HG02938 (cell line): ENCODE data around the gene TXNL4A.
"Not testable (repeated sequence)": the region's sequence is repeated elsewhere in the genome, so short reads cannot be mapped to it uniquely, and the experiment has no call there.

Source experiments
- ATAC-seq: cut with Tn5 transposase; IDR thresholded peaks from one replicate; pipeline ENCODE4 v1.9.1; 2021; ENCODE audit warnings: mild to moderate bottlenecking, moderate library complexity; ENCODE audit not compliant: unreplicated experiment

Gene TXNL4A

GRCh38 chr18:79964330-79965118, 23.8 kb downstream of the TXNL4A start, which contains the start of gene HSBP1L1:
TSS of gene HSBP1L1 (plus strand) at chr18:79964643. CDS start at chr18:79964736, 93 bp downstream.
- ATAC-seq = peak; percentile 43

DNA sequence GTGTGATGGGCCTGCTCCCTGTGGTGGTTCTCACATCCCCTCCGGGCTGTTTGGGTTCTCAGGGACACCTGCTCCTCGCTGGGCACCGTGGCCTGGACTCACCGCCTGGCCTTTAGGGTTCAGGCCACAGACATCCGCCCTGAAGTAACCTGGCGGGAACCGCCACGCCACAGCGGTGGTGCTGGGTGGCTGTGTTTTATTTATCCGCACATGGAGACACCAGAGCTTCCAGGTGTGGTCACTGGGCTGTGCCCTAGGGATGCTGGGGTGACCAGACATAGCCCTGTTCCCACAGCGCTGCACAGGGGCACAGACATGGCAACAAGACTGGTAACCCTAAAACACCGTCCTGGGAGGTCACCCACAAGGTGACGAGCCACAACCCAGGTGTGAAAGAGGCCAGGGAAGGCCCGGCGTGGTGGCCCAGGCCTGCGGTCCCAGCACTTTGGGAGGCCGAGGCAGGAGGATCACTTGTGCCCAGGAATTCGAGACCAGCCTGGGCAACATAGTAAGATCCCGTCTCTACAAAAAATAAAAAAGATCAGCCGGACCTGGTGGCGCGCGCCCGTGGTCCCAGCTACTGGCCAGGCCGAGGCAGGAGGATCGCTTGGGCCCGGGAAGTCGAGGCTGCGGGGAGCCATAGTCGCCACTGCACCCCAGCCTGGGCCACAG, 24.6 kb downstream of the TXNL4A start:
- no peak for ATAC-seq

DNA sequence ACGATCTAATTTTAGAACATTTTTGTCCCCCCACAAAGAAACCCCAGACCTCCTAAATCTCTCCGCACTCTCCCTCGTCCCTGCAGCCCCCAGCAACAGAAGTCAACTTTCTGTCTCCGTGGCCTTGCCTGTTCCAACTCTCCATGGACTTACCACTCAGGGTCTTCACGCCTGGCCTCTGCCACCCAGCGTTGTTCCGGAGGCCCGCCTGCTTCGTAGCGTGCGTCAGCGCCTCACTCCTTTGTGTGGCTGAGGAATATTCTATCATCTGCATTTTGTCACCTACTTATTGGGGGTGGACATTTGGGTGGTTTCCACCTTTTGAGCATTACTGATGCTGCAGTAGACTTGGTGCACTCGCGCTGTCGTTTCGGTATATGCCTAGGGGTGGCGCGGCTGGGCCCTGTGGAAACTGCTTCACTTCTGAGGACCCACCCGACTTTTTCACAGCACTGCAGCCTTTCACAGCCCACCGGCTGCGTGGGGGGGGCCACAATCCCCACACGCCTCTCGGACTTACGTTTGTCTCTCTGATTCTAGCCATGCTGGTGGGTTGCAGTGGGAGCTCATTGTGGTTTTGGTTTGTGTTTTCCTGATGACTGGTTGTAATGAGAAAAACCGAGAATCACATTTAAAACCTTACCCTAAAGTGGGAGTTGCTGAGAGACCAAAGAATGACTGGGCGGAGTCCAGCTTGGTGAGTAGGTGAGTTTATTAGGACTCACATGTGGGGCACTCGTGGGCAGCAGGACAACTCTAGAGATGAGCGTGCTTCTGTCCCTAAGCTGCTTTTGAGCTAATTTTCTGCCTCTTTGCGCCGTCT, 25.3 kb downstream of the TXNL4A start:
- peak; percentile 70 for ATAC-seq

DNA sequence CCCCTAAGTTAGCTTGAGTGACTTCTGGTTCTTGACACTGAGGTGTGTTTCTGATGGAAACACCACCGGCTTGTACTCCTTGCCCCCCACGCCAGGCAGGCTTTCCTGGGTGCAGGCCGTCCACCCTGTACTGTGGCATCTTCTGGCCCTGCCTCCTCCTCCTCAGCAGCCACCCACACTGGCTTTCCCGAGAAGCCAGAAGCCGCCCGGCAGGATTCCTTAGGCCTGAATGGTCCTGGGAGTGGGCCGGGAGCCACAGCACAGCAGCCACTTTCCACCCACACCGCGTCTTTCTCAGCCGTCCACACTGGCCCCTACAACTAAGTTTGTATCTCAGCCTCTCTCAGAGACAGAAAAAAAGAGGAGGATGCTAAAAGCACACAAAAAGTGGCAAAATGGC, 26.1 kb downstream of the TXNL4A start:
- no peak for ATAC-seq

DNA sequence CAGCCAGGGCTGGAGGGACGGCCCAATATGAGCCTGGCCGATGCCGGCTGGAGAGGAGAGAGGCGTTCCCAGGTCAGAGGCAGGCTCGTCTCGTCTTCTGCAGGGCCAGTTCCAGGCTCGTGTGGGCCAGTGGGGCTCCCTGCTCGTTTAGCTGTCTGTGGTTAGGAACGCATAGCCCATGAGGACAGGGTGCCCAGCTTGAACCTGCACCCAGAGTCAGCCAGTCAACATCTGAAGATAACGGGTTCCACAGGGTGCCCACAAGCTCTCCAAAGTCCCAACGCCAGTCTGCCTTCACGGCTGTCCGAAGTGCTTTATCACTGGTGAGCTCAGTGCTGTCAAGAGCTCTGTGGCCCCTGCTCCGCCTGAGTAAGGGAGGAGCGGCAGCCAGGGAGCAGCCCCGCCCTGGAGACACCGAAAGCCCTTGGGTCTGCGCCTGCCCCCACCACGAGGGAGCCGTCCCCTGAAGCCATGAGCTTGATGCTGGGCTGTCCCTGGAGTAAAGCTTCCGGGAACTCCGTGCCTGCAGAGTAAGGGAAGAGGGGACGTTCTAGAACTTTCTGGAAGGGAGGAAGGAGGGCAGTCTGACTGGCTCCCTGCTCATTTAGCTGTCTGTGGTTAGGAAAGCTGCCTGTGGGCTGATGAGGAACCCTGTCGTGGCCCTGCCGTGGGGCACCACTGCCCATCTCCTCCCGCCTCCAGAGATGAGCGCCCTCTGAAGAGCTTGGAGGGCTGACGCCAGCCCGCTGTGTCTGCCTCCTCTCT, 26.7 kb downstream of the TXNL4A start:
- no peak for ATAC-seq

DNA sequence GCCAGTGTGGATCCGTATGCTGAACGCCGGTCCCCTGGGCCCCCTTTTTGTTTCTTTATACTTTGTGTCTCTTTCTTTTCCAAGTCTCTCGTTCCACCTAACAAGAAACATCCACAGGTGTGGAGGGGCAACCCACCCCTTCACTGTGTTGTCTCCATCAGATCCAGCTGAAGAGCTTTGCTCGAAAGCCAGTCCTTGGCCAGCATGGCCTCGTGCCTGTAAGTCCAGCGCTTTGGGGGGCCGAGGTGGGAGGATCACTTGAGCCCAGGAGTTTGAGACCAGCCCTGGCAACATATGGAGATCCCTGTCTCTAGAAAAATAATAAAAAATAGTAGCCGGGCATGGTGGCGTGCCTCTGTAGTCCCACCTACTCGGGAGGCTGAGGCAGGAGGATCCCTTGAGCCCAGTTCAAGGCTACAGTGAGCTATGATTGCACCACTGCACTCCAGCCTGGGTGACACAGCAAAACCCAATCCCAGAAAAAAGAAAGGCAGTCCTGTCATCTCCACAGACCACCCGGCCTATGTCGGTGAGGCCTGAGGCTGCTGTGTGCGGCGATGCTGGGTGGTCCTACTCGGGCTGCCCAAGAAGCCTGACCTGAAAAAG, 27.3 kb downstream of the TXNL4A start:
- ATAC-seq = no peak

- not testable (repeated sequence) for ATAC-seq
Observed at GRCh38 chr18:79960161-79960801, 28.1 kb downstream of the TXNL4A start.

DNA sequence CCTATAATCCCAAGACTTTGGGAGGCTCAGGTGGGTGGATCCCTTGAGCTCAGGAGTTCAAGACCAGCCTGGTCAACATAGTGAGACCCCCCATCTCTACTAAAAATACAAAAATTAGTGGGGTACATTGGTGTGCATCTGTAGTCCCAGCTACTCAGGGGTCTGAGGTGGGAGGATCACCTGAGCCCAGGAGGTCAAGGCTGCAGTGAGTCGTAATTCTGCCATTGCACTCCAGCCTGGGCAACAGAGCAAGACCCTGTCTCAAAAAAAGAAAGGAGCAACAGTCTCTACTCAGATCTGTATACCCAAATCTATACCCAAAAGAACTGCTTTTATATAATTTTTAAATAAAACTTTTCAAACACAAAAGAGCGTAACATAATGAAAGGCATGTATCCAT, 29.4 kb downstream of the TXNL4A start:
- ATAC-seq = no peak

DNA sequence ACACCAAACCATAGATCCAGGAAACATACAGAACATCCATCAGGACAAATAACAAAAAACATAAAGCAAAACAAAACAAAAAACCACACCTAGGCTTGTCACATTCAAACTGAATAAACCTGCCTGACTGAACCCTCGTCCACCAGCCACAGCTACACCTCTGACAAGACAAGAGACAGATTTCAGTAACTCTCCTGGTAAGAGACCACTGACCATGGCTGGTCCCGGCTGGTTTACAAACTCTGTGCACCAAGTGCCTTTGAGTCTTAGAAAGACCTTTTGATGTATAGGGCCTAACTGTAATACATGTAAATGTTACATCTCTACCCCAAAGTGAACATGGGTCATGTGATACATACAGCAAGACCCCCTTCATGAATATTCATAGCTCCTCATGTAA, 32.1 kb downstream of the TXNL4A start:
- ATAC-seq = no peak

- no peak for ATAC-seq
Observed at GRCh38 chr18:79955302-79956075, 32.9 kb downstream of the TXNL4A start.

GRCh38 chr18:79954791-79955190, 33.6 kb downstream of the TXNL4A start:
- ATAC-seq = no peak

DNA sequence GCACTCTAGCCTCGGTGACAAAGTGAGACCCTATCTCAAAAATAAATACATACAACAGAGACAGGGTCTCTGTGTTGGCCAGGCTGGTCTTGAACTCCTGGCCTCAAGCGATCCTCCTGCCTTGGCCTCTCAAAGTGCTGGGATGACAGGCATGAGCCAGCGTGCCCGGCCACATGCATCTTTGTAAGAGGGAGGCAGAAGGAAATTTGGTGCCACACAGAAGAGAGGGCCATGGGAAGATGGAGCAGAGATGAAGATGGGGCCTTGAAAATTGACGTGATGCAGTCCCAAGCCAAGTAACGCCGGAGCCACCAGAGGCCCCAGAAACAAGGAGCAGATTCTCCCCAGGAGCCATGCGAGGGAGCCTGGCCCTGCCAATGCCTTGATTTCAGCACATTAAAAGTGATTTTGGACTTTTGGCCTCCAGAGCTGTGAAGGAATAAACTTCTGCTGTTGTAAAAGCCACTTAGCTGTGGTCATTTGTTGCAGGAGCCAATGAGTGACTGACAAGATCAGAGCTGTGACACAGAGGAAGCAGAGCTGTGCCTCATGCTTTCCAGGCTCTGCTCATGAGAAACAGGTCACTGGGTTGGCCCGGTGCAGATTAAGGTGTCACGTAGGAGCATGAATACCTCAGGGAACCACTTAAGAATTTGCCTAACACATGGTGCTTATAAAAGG, 34.3 kb downstream of the TXNL4A start:
- no peak for ATAC-seq

- no peak for ATAC-seq
Observed at GRCh38 chr18:79952996-79953559, 35.3 kb downstream of the TXNL4A start.

DNA sequence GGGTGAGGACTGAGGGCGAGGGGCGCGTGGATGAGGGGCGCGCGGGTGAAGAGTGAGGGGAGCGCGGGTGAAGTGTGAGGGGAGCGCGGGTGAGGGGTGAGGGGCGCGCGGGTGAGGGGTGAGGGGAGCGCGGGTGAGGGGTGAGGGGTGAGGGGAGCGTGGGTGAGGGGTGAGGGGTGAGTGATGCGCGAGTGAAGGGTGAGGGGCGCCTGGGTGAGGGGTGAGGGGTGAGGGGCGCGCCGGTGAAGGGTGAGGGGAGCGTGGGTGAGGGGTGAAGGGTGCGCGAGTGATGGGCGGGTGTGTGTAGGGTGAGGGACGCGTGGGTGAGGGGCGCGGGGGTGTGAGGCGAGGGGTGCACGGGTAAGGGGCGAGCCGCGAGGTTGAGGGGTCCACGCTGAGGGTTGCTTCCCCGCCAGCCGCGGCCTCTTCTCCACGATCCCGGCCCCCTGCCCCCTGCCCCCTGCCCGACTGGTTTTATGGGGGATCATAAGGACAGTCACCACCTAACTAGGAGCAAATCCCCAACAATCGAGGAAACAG, 35.8 kb downstream of the TXNL4A start:
- ATAC-seq = no peak

- no peak for ATAC-seq
Observed at GRCh38 chr18:79951545-79952455, 36.6 kb downstream of the TXNL4A start, which contains the start of gene SLC66A2. TSS of gene SLC66A2 (minus strand) at chr18:79951653. CDS start at chr18:79950926, 727 bp downstream.

- no peak for ATAC-seq
Observed at GRCh38 chr18:79950515-79951341, 37.6 kb downstream of the TXNL4A start.
